GM11168 (cell line): ENCODE measurements around the gene P2RY6.

Experiments
- in situ Hi-C: fragments of 300-500 bp; cut with MboI; formaldehyde crosslinking; loops from one replicate; pipeline ENCODE4 v1.12.0; 2022; ENCODE audit warnings: low sequenced_read_pairs; ENCODE audit not compliant: unreplicated experiment

P2RY6 gene

GRCh38 chr11:73312036-73312435, 39.9 kb downstream of the P2RY6 start:
- in situ Hi-C loops, result no loop called here

- in situ Hi-C loops, result no loop called here
Measured at GRCh38 chr11:73312851-73313327, 40.8 kb downstream of the P2RY6 start.

GRCh38 chr11:73313652-73314051, 41.5 kb downstream of the P2RY6 start:
- in situ Hi-C loops, result no loop called here

- in situ Hi-C loops, result no loop called here
Measured at GRCh38 chr11:73314117-73314961, 42.2 kb downstream of the P2RY6 start.

- in situ Hi-C loops, result no loop called here
Measured at GRCh38 chr11:73315293-73316020, 43.3 kb downstream of the P2RY6 start.

- in situ Hi-C loops, result no loop called here
Measured at GRCh38 chr11:73316422-73316821, 44.3 kb downstream of the P2RY6 start.

- in situ Hi-C loops, result no loop called here
Measured at GRCh38 chr11:73317373-73317772, 45.2 kb downstream of the P2RY6 start.

GRCh38 chr11:73317803-73318202, 45.7 kb downstream of the P2RY6 start:
- in situ Hi-C loops, result no loop called here

- in situ Hi-C loops, result no loop called here
Measured at GRCh38 chr11:73318501-73319011, 46.4 kb downstream of the P2RY6 start.

- in situ Hi-C loops, result no loop called here
Measured at GRCh38 chr11:73320763-73321603, 48.8 kb downstream of the P2RY6 start.

- in situ Hi-C loops, result no loop called here
Measured at GRCh38 chr11:73321604-73322381, 49.7 kb downstream of the P2RY6 start.

- in situ Hi-C loops, result no loop called here
Measured at GRCh38 chr11:73322382-73323306, 50.5 kb downstream of the P2RY6 start.

GRCh38 chr11:73323464-73323863, 51.3 kb downstream of the P2RY6 start:
- in situ Hi-C loops, result no loop called here

GRCh38 chr11:73324116-73324515, 52.0 kb downstream of the P2RY6 start:
- in situ Hi-C loops, result no loop called here

GRCh38 chr11:73324665-73325035, 52.5 kb downstream of the P2RY6 start:
- in situ Hi-C loops, result no loop called here

- in situ Hi-C loops, result no loop called here
Measured at GRCh38 chr11:73325036-73325981, 53.2 kb downstream of the P2RY6 start.
